KMS-11 (cell line): ENCODE results near the gene UPK1A.

Source experiments
- H2AFZ ChIP-seq: fragments of 200-600 bp; sonication (generic); 2 replicates; pipeline ENCODE4 v1.6.1; 2016; ENCODE audit warnings: antibody characterized with exemption, mixed run types, low read depth
- H3K27ac ChIP-seq: fragments of 200-600 bp; sonication (generic); 2 replicates; pipeline ENCODE4 v1.6.1; 2016; ENCODE audit warnings: mild to moderate bottlenecking, mixed run types
- H3K27me3 ChIP-seq: fragments of 200-600 bp; sonication (generic); 2 replicates; pipeline ENCODE4 v1.6.1; 2017; ENCODE audit warnings: mild to moderate bottlenecking, low read depth, mixed run types, moderate library complexity; ENCODE audit not compliant: insufficient read depth
- H3K36me3 ChIP-seq: fragments of 200-600 bp; sonication (generic); 2 replicates; pipeline ENCODE4 v1.6.1; 2017; ENCODE audit warnings: mild to moderate bottlenecking, mixed run types; ENCODE audit not compliant: insufficient read depth
- H3K4me1 ChIP-seq: fragments of 200-600 bp; sonication (generic); 2 replicates; pipeline ENCODE4 v1.6.1; 2016; ENCODE audit warnings: mild to moderate bottlenecking, low read depth, mixed run types; ENCODE audit not compliant: poor library complexity, severe bottlenecking
- H3K4me2 ChIP-seq: fragments of 200-600 bp; sonication (generic); 2 replicates; pipeline ENCODE4 v1.7.0; 2016; ENCODE audit warnings: mild to moderate bottlenecking, mixed run types
- H3K4me3 ChIP-seq: fragments of 200-600 bp; sonication (generic); IDR thresholded peaks from 2 replicates; pipeline ENCODE4 v1.6.1; 2017; ENCODE audit warnings: low read depth, low read length, mixed read lengths; ENCODE audit not compliant: insufficient read depth
- H3K79me2 ChIP-seq: fragments of 200-600 bp; sonication (generic); 2 replicates; pipeline ENCODE4 v1.6.1; 2016; ENCODE audit warnings: low read depth, mixed run types; ENCODE audit not compliant: insufficient read depth
- H3K9ac ChIP-seq: fragments of 200-600 bp; sonication (generic); 2 replicates; pipeline ENCODE4 v1.6.1; 2016; ENCODE audit warnings: mild to moderate bottlenecking, mixed run types
- H4K20me1 ChIP-seq: fragments of 200-600 bp; sonication (generic); 2 replicates; pipeline ENCODE4 v1.6.1; 2016; ENCODE audit warnings: mild to moderate bottlenecking, mixed run types; ENCODE audit not compliant: insufficient read depth
- CTCF ChIP-seq: fragments of 200-600 bp; sonication (generic); conservative IDR thresholded peaks from 2 replicates; pipeline ENCODE4 v1.6.1; 2017; ENCODE audit warnings: low read depth, mild to moderate bottlenecking, antibody characterized with exemption, low read length, moderate library complexity, mixed read lengths

Gene UPK1A

GRCh38 chr19:35724560-35724959, 58.2 kb downstream of the UPK1A start:
- Histone ChIP-seq H4K20me1 (no peaks in the 10 kb centered on the region), H3K4me1 (peaks cover 3% of the 10 kb centered on the region), H3K36me3 (no peaks in the 10 kb centered on the region; the same call in 1 of the 2 replicates), H3K9ac (no peak overlapping the region), H3K79me2 (peaks cover 9% of the 10 kb centered on the region), H3K4me2 (no peak overlapping the region), H2AFZ (no peak overlapping the region), H3K27me3 (no peaks in the 10 kb centered on the region), H3K4me3 (no peak overlapping the region), H3K27ac (no peak overlapping the region)
- no peak for TF ChIP-seq CTCF

DNA sequence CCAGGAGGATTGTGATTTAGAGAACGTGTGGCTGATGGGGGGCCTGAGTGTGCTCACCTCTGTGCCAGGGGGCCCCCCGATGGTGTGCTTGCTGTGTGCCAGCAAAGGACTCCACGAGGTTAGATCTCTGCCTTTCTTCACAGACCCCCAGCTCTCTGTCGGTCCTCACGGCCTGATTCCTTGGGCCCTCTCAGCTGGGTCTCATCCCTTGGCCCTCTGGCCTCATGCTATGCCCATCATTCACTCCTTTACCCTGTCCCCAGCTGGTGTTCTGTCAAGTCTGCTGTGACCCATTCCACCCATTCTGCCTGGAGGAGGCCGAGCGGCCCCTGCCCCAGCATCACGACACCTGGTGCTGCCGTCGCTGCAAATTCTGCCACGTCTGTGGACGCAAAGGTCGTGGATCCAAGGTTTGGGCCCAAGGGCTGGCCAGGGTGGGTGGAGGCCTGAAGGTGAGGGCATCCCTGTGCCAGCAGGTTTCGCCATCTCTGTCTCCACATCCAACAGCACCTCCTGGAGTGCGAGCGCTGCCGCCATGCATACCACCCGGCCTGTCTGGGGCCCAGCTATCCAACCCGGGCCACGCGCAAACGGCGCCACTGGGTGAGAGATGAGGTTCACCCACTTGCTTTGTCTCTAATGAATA, 59.0 kb downstream of the UPK1A start:
- H4K20me1 ChIP-seq: no peaks in the 10 kb centered on the region
- no peak overlapping the region for H3K4me2 ChIP-seq
- peaks cover 5% of the 10 kb centered on the region; the same call in 1 of the 2 replicates for H3K36me3 ChIP-seq
- no peak overlapping the region for H2AFZ ChIP-seq
- H3K9ac ChIP-seq: no peak overlapping the region
- TF ChIP-seq CTCF: no peak
- no peaks in the 10 kb centered on the region for H3K4me1 ChIP-seq
- H3K27ac ChIP-seq: no peak overlapping the region
- no peaks in the 10 kb centered on the region for H3K27me3 ChIP-seq
- no peak overlapping the region for H3K4me3 ChIP-seq
- peaks cover 3% of the 10 kb centered on the region; the same call in 1 of the 2 replicates for H3K79me2 ChIP-seq

DNA sequence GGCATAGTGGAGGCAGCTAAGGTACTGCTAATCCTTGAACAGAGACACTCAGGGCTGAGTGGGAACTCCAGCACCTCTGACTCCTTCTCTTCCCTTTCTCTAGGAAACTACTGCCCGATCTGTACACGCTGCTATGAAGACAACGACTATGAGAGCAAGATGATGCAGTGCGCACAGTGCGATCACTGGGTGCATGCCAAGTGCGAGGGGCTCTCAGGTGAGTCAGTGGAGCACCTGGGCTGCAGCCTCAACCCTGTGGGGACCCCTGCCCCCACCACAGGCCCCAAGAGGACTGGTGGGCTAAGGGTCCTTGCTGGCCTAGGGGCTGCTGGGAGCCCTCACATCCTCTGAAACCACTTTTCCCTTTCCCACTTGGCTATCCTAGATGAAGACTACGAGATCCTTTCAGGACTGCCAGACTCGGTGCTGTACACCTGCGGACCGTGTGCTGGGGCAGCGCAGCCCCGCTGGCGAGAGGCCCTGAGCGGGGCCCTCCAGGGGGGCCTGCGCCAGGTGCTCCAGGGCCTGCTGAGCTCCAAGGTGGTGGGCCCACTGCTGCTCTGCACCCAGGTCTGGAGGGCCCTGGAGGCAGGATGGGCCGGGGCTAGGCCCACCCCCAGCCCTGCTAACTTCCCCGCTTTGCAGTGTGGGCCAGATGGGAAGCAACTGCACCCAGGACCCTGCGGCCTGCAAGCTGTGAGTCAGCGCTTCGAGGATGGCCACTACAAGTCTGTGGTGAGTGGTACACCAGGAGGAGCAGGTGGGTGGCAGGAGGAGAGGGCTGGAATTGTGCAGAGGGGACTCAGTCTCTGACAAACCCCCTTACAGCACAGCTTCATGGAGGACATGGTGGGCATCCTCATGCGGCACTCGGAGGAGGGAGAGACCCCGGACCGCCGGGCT, 61.0 kb downstream of the UPK1A start:
- H3K4me1 ChIP-seq: no peaks in the 10 kb centered on the region
- H3K4me3 ChIP-seq: no peak overlapping the region
- H3K27ac ChIP-seq: no peak overlapping the region
- H3K79me2 ChIP-seq: peaks cover 3% of the 10 kb centered on the region; the same call in 1 of the 2 replicates
- H3K9ac ChIP-seq: no peak overlapping the region
- no peaks in the 10 kb centered on the region for H4K20me1 ChIP-seq
- TF ChIP-seq CTCF: no peak
- no peaks in the 10 kb centered on the region for H3K27me3 ChIP-seq
- H3K36me3 ChIP-seq: peaks cover 5% of the 10 kb centered on the region; the same call in 1 of the 2 replicates
- no peak overlapping the region for H3K4me2 ChIP-seq
- H2AFZ ChIP-seq: no peak overlapping the region
